HepG2 (cell line): ENCODE data around the gene RNFT2. TPM values are rescaled to one million over a fixed set of nuclear protein-coding genes. Genes with fewer than 3 reads are reported as not detected.

Experiments
- ATRX ChIP-seq: sonication (generic); formaldehyde crosslinking; IDR thresholded peaks from 2 replicates; pipeline ENCODE4 v1.4.0; 2020; ENCODE audit warnings: missing genetic modification reagents, borderline replicate concordance
- CCDC6 ChIP-seq: sonication (generic); formaldehyde crosslinking; IDR thresholded peaks from 2 replicates; pipeline ENCODE4 v1.8.1; 2022; ENCODE audit warnings: mild to moderate bottlenecking, missing genetic modification reagents, moderate library complexity
- CHD2 ChIP-seq: IDR thresholded peaks from 2 replicates; pipeline ENCODE4 v1.6.1; 2011; ENCODE audit warnings: low read depth, low read length, improper control_type of control experiment
- HOXA7 ChIP-seq: sonication (generic); formaldehyde crosslinking; IDR thresholded peaks from 2 replicates; pipeline ENCODE4 v1.8.1; 2022; ENCODE audit warnings: mild to moderate bottlenecking, missing genetic modification reagents, moderate library complexity
- IRF1 ChIP-seq: sonication (generic); formaldehyde crosslinking; IDR thresholded peaks from 2 replicates; pipeline ENCODE4 v1.4.0; 2020; ENCODE audit warnings: low read depth, mild to moderate bottlenecking, missing genetic modification reagents
- ISX ChIP-seq: sonication (generic); formaldehyde crosslinking; conservative IDR thresholded peaks from 2 replicates; pipeline ENCODE4 v1.5.0; 2020; ENCODE audit warnings: missing genetic modification reagents
- MNT ChIP-seq: fragments of 450-650 bp; IDR thresholded peaks from 2 replicates; pipeline ENCODE4 v1.6.1; 2016
- NR3C1 ChIP-seq: sonication (generic); formaldehyde crosslinking; IDR thresholded peaks from 2 replicates; pipeline ENCODE4 v1.4.0; 2020; ENCODE audit warnings: missing genetic modification reagents
- PAWR ChIP-seq: sonication (generic); formaldehyde crosslinking; IDR thresholded peaks from 2 replicates; pipeline ENCODE4 v1.4.0; 2020; ENCODE audit warnings: missing genetic modification reagents, mild to moderate bottlenecking, borderline replicate concordance
- SCMH1 ChIP-seq: sonication (generic); formaldehyde crosslinking; IDR thresholded peaks from 2 replicates; pipeline ENCODE4 v1.9.0; 2021; ENCODE audit warnings: missing genetic modification reagents, mild to moderate bottlenecking, borderline replicate concordance
- SP2 ChIP-seq: sonication (generic); formaldehyde crosslinking; IDR thresholded peaks from 2 replicates; pipeline ENCODE4 v1.5.1; 2020; ENCODE audit warnings: mild to moderate bottlenecking, missing genetic modification reagents
- YEATS2 ChIP-seq: sonication (generic); formaldehyde crosslinking; IDR thresholded peaks from 2 replicates; pipeline ENCODE4 v1.4.0; 2020; ENCODE audit warnings: missing genetic modification reagents, borderline replicate concordance
- ZBTB20 ChIP-seq: sonication (generic); formaldehyde crosslinking; IDR thresholded peaks from 2 replicates; pipeline ENCODE4 v1.8.1; 2023; ENCODE audit warnings: missing genetic modification reagents, low read depth, mild to moderate bottlenecking, borderline replicate concordance
- ZBTB39 ChIP-seq: sonication (generic); formaldehyde crosslinking; IDR thresholded peaks from 2 replicates; pipeline ENCODE4 v1.5.0; 2020; ENCODE audit warnings: missing genetic modification reagents
- ZFP90 ChIP-seq: sonication (generic); formaldehyde crosslinking; IDR thresholded peaks from 2 replicates; pipeline ENCODE4 v1.8.0; 2022; ENCODE audit warnings: missing genetic modification reagents, mild to moderate bottlenecking, inconsistent platforms, borderline replicate concordance
- ZFYVE20 ChIP-seq: sonication (generic); formaldehyde crosslinking; IDR thresholded peaks from 2 replicates; pipeline ENCODE4 v1.8.0; 2023; ENCODE audit warnings: low read depth, mild to moderate bottlenecking, moderate library complexity, missing genetic modification reagents, borderline replicate concordance
- ZNF10 ChIP-seq: sonication (generic); formaldehyde crosslinking; IDR thresholded peaks from 2 replicates; pipeline ENCODE4 v1.4.0; 2020; ENCODE audit warnings: mild to moderate bottlenecking, low read depth, missing genetic modification reagents, borderline replicate concordance
- ZNF383 ChIP-seq: sonication (generic); formaldehyde crosslinking; IDR thresholded peaks from 2 replicates; pipeline ENCODE4 v1.4.0; 2020; ENCODE audit warnings: missing genetic modification reagents, mild to moderate bottlenecking, borderline replicate concordance
- ZNF616 ChIP-seq: sonication (generic); formaldehyde crosslinking; IDR thresholded peaks from 2 replicates; pipeline ENCODE4 v1.5.0; 2020; ENCODE audit warnings: low read depth, mild to moderate bottlenecking, missing genetic modification reagents
- ZNF644 ChIP-seq: IDR thresholded peaks from 2 replicates; pipeline ENCODE4 v1.6.1; 2016; ENCODE audit warnings: low read depth
- ZNF703 ChIP-seq: sonication (generic); formaldehyde crosslinking; IDR thresholded peaks from 2 replicates; pipeline ENCODE4 v1.5.1; 2020; ENCODE audit warnings: missing genetic modification reagents, mild to moderate bottlenecking, moderate library complexity, borderline replicate concordance
- polyA plus RNA-seq, 8 experiments: library from polyadenylated mRNA; depleted of rRNA in 3 of 8; stranded (reverse) in 7 of 8; unstranded in 1 of 8; fragments of >200 nt; fragmentation: Illumina TruSeq in 4 of 8; extraction: Trizol in 4 of 8; gene quantifications; 2 replicates each; pipeline versions ENCODE4 v1.2.1 to v1.2.3, GENCODE V29; 2011 to 2016; ENCODE audit warnings: low read depth in 4 of 8, missing spikeins in 1 of 8, mixed read lengths in 1 of 8; ENCODE audit not compliant: insufficient read depth in 1 of 8
- total RNA-seq, 5 experiments: library from RNA; depleted of rRNA; stranded (reverse); fragments of >200 nt; fragmentation: Illumina TruSeq; extraction: Trizol; gene quantifications; 2 replicates each; pipeline ENCODE4 v1.2.3, GENCODE V29; 2016; ENCODE audit warnings: low read depth in 1 of 5
- TF ChIP-seq, protein P1 (sequence below): sonication (generic); formaldehyde crosslinking; IDR thresholded peaks from 2 replicates; pipeline ENCODE4 v1.8.1; 2022; ENCODE audit warnings: low read depth, mild to moderate bottlenecking, missing genetic modification reagents

The RNFT2 gene
- total and polyA plus RNA-seq, 2 of the 13 experiments (the other 11 are each of a cell fraction or from before 2014, with no cell fraction given): 3.3 to 8.3 TPM

- TF ChIP-seq, protein P1, sequence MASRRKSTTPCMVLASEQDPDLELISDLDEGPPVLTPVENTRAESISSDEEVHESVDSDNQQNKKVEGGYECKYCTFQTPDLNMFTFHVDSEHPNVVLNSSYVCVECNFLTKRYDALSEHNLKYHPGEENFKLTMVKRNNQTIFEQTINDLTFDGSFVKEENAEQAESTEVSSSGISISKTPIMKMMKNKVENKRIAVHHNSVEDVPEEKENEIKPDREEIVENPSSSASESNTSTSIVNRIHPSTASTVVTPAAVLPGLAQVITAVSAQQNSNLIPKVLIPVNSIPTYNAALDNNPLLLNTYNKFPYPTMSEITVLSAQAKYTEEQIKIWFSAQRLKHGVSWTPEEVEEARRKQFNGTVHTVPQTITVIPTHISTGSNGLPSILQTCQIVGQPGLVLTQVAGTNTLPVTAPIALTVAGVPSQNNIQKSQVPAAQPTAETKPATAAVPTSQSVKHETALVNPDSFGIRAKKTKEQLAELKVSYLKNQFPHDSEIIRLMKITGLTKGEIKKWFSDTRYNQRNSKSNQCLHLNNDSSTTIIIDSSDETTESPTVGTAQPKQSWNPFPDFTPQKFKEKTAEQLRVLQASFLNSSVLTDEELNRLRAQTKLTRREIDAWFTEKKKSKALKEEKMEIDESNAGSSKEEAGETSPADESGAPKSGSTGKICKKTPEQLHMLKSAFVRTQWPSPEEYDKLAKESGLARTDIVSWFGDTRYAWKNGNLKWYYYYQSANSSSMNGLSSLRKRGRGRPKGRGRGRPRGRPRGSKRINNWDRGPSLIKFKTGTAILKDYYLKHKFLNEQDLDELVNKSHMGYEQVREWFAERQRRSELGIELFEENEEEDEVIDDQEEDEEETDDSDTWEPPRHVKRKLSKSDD (CRISPR knock-in tag): no peak
- no peak for TF ChIP-seq ZNF616 (CRISPR knock-in tag)
- TF ChIP-seq ZNF383 (CRISPR knock-in tag): no peak
- no peak for TF ChIP-seq ZBTB20 (CRISPR knock-in tag)
- TF ChIP-seq CHD2: no peak
- TF ChIP-seq ZFYVE20: no peak
- TF ChIP-seq ATRX (CRISPR knock-in tag): no peak
- no peak for TF ChIP-seq ZNF703 (CRISPR knock-in tag)
- no peak for TF ChIP-seq ZBTB39 (CRISPR knock-in tag)
- peak; percentile 95 for TF ChIP-seq SP2 (CRISPR knock-in tag)
- TF ChIP-seq NR3C1 (CRISPR knock-in tag): no peak
- TF ChIP-seq IRF1 (CRISPR knock-in tag): no peak
- no peak for TF ChIP-seq ZNF10 (CRISPR knock-in tag)
- TF ChIP-seq CCDC6 (CRISPR knock-in tag): no peak
- TF ChIP-seq YEATS2 (CRISPR knock-in tag): peak; percentile 94
- TF ChIP-seq ZFP90 (CRISPR knock-in tag): peak; percentile 91
- TF ChIP-seq SCMH1 (CRISPR knock-in tag): no peak
- no peak for TF ChIP-seq ISX (CRISPR knock-in tag)
- TF ChIP-seq PAWR (CRISPR knock-in tag): no peak
- no peak for TF ChIP-seq ZNF644
- TF ChIP-seq MNT: peak; percentile 57
- TF ChIP-seq HOXA7 (CRISPR knock-in tag): no peak
These were observed at the start of gene RNFT2, which contains the start of gene SPRING1 (continued) for GRCh38 chr12:116737774-116738657.
